ES-I3 (cell line): ENCODE measurements around the gene GALK2.
"Not testable (repeated sequence)": the region's sequence is repeated elsewhere in the genome, so short reads cannot be mapped to it uniquely, and the experiment has no call there.

Source experiments
- H3K36me3 ChIP-seq: 2 replicates; pipeline ENCODE4 v1.6.1; 2013; ENCODE audit warnings: mild to moderate bottlenecking, low read length, control low read depth, moderate library complexity; ENCODE audit not compliant: insufficient read depth
- H3K4me1 ChIP-seq: 2 replicates; pipeline ENCODE4 v1.6.1; 2013; ENCODE audit warnings: mild to moderate bottlenecking, control low read depth, low read length; ENCODE audit not compliant: insufficient read depth
- H3K9ac ChIP-seq: 2 replicates; pipeline ENCODE4 v1.6.1; 2013; ENCODE audit warnings: low read depth, mild to moderate bottlenecking, low read length, moderate library complexity
- H3K9me3 ChIP-seq: 2 replicates; pipeline ENCODE4 v1.6.1; 2013; ENCODE audit warnings: mild to moderate bottlenecking, low read length, moderate library complexity; ENCODE audit not compliant: control insufficient read depth, insufficient read depth

Gene GALK2

GRCh38 chr15:49331951-49332350 is 161.9 kb downstream of the GALK2 start:
- Histone ChIP-seq H3K9ac (no peak overlapping the region), H3K4me1 (peaks cover 20% of the 10 kb centered on the region; the same call in 1 of the 2 replicates), H3K9me3 (no peaks in the 10 kb centered on the region), H3K36me3 (no peaks in the 10 kb centered on the region; the same call in 1 of the 2 replicates)

- no peaks in the 10 kb centered on the region for H3K36me3 ChIP-seq
- H3K9me3 ChIP-seq, result no peaks in the 10 kb centered on the region; the same call in 1 of the 2 replicates
- H3K4me1 ChIP-seq, result peaks cover 8% of the 10 kb centered on the region
- H3K9ac ChIP-seq, result no peak overlapping the region
These were observed 169.6 kb downstream of the GALK2 start for GRCh38 chr15:49339656-49340055.

GRCh38 chr15:49343546-49343945 is 173.5 kb downstream of the GALK2 start:
- Histone ChIP-seq H3K9ac (no peak overlapping the region), H3K9me3 (no peaks in the 10 kb centered on the region; the same call in 1 of the 2 replicates), H3K36me3 (no peaks in the 10 kb centered on the region; the same call in 1 of the 2 replicates), H3K4me1 (peaks cover 8% of the 10 kb centered on the region)

- H3K4me1 ChIP-seq, H3K9ac ChIP-seq, H3K9me3 ChIP-seq, H3K36me3 ChIP-seq: not testable (repeated sequence)
These were observed 184.4 kb downstream of the GALK2 start for GRCh38 chr15:49354439-49354838.

- H3K36me3 ChIP-seq, result no peaks in the 10 kb centered on the region
- no peaks in the 10 kb centered on the region for H3K4me1 ChIP-seq
- H3K9me3 ChIP-seq, result no peaks in the 10 kb centered on the region
- H3K9ac ChIP-seq, result no peak overlapping the region
These were observed 191.3 kb downstream of the GALK2 start for GRCh38 chr15:49361370-49361769.

GRCh38 chr15:49366496-49366895 is 196.4 kb downstream of the GALK2 start:
- Histone ChIP-seq H3K9me3 (no peaks in the 10 kb centered on the region), H3K9ac (no peak overlapping the region), H3K4me1 (no peaks in the 10 kb centered on the region), H3K36me3 (no peaks in the 10 kb centered on the region)

- no peaks in the 10 kb centered on the region for H3K9me3 ChIP-seq
- H3K36me3 ChIP-seq, result no peaks in the 10 kb centered on the region
- H3K9ac ChIP-seq, result no peak overlapping the region
- no peaks in the 10 kb centered on the region for H3K4me1 ChIP-seq
These were observed 200.7 kb downstream of the GALK2 start for GRCh38 chr15:49370782-49371181.

- Histone ChIP-seq H3K36me3 (no peaks in the 10 kb centered on the region), H3K4me1 (no peaks in the 10 kb centered on the region), H3K9me3 (no peaks in the 10 kb centered on the region), H3K9ac (no peak overlapping the region)
These were observed 202.3 kb downstream of the GALK2 start for GRCh38 chr15:49372366-49372765.

- Histone ChIP-seq H3K9ac (no peak overlapping the region), H3K4me1 (peaks cover 13% of the 10 kb centered on the region), H3K36me3 (no peaks in the 10 kb centered on the region), H3K9me3 (no peaks in the 10 kb centered on the region)
These were observed 209.9 kb downstream of the GALK2 start for GRCh38 chr15:49379996-49380395.

GRCh38 chr15:49380912-49381311 is 210.9 kb downstream of the GALK2 start:
- H3K36me3 ChIP-seq, result no peaks in the 10 kb centered on the region
- H3K9ac ChIP-seq, result no peak overlapping the region
- no peaks in the 10 kb centered on the region for H3K9me3 ChIP-seq

More at GRCh38 chr15:49380912-49381311, 210.9 kb downstream of the GALK2 start:
- H3K4me1 ChIP-seq, result peaks cover 13% of the 10 kb centered on the region
